ENCODE results near the gene MOB3A. TPM values are rescaled to one million over a fixed set of nuclear protein-coding genes. Genes with fewer than 3 reads are reported as not detected.

MOB3A gene
- total RNA-seq, 1 donor from 2014 or later = 15.8 TPM

- FAIRE-seq (no peak), DNase-seq (ENCODE audit: low read depth) (no peak)
- Histone ChIP-seq H3K4me3 (ENCODE audit: low read depth, low read length) (no peak overlapping the region), H3K36me3 (ENCODE audit: control insufficient read depth, insufficient read depth, low read length) (peaks cover 59% of the 10 kb centered on the region), H3K27me3 (ENCODE audit: control insufficient read depth, insufficient read depth, low read length) (no peaks in the 10 kb centered on the region)
- no peak for TF ChIP-seq CTCF (IDR thresholded peaks at IDR 0.05; ENCODE audit: insufficient read depth, low read length, severe bottlenecking)
Measured at GRCh38 chr19:2041433-2041682, 54.8 kb downstream of the MOB3A start.

- no peak for TF ChIP-seq CTCF (IDR thresholded peaks at IDR 0.05; ENCODE audit: insufficient read depth, low read length, severe bottlenecking)
- Histone ChIP-seq H3K36me3 (ENCODE audit: control insufficient read depth, insufficient read depth, low read length) (peaks cover 55% of the 10 kb centered on the region), H3K4me3 (ENCODE audit: low read depth, low read length) (no peak overlapping the region), H3K27me3 (ENCODE audit: control insufficient read depth, insufficient read depth, low read length) (no peaks in the 10 kb centered on the region)
- FAIRE-seq (no peak), DNase-seq (ENCODE audit: low read depth) (no peak)
Measured at GRCh38 chr19:2040647-2041432, 55.3 kb downstream of the MOB3A start.

GRCh38 chr19:2039959-2040646 is 56.0 kb downstream of the MOB3A start:
- DNase-seq (ENCODE audit: low read depth) = no peak
- no peak for TF ChIP-seq CTCF (IDR thresholded peaks at IDR 0.05; ENCODE audit: insufficient read depth, low read length, severe bottlenecking)
- H3K27me3 ChIP-seq (ENCODE audit: control insufficient read depth, insufficient read depth, low read length) = no peaks in the 10 kb centered on the region
- H3K36me3 ChIP-seq (ENCODE audit: control insufficient read depth, insufficient read depth, low read length) = peaks cover 48% of the 10 kb centered on the region
- H3K4me3 ChIP-seq (ENCODE audit: low read depth, low read length) = no peak overlapping the region
- no peak for FAIRE-seq

- H3K36me3 ChIP-seq (ENCODE audit: control insufficient read depth, insufficient read depth, low read length) = peaks cover 41% of the 10 kb centered on the region
- DNase-seq (ENCODE audit: low read depth) (no peak), FAIRE-seq (no peak)
- no peaks in the 10 kb centered on the region for H3K27me3 ChIP-seq (ENCODE audit: control insufficient read depth, insufficient read depth, low read length)
- no peak overlapping the region for H3K4me3 ChIP-seq (ENCODE audit: low read depth, low read length)
- TF ChIP-seq CTCF (IDR thresholded peaks at IDR 0.05; ENCODE audit: insufficient read depth, low read length, severe bottlenecking) = no peak
Measured at GRCh38 chr19:2039089-2039958, 56.8 kb downstream of the MOB3A start.

- Histone ChIP-seq H3K27me3 (ENCODE audit: control insufficient read depth, insufficient read depth, low read length) (no peaks in the 10 kb centered on the region), H3K36me3 (ENCODE audit: control insufficient read depth, insufficient read depth, low read length) (peaks cover 38% of the 10 kb centered on the region), H3K4me3 (ENCODE audit: low read depth, low read length) (no peak overlapping the region)
- no peak for FAIRE-seq
- no peak for TF ChIP-seq CTCF (IDR thresholded peaks at IDR 0.05; ENCODE audit: insufficient read depth, low read length, severe bottlenecking)
- no peak for DNase-seq (ENCODE audit: low read depth)
Measured at GRCh38 chr19:2038284-2039088, 57.6 kb downstream of the MOB3A start.

All from bronchial epithelial cell (primary cell).